22Rv1 (cell line): Measurements from ENCODE around the gene GYS1.
A peak's percentile ranks its signal among the peaks of the same experiment; 100 is the strongest.

Experiments
- H3K27ac ChIP-seq: fragments of 450-650 bp; 2 replicates; pipeline ENCODE4 v1.5.1; 2017
- CTCF ChIP-seq: fragments of 450-650 bp; IDR thresholded peaks from 2 replicates; pipeline ENCODE4 v1.5.1; 2017; ENCODE audit warnings: mild to moderate bottlenecking
- ZFX ChIP-seq: fragments of 450-650 bp; IDR thresholded peaks from 2 replicates; pipeline ENCODE4 v1.6.1; 2017; ENCODE audit warnings: antibody characterized with exemption, borderline replicate concordance

Gene GYS1

GRCh38 chr19:49022116-49022515, 29.0 kb upstream of the GYS1 start:
- TF ChIP-seq ZFX (no peak), CTCF (no peak)

GRCh38 chr19:49020931-49021895, 28.1 kb upstream of the GYS1 start:
- no peak for TF ChIP-seq CTCF
- TF ChIP-seq ZFX = no peak
- H3K27ac ChIP-seq = no peak overlapping the region

More at GRCh38 chr19:49022116-49022515, 29.0 kb upstream of the GYS1 start:
- no peak overlapping the region for H3K27ac ChIP-seq

DNA sequence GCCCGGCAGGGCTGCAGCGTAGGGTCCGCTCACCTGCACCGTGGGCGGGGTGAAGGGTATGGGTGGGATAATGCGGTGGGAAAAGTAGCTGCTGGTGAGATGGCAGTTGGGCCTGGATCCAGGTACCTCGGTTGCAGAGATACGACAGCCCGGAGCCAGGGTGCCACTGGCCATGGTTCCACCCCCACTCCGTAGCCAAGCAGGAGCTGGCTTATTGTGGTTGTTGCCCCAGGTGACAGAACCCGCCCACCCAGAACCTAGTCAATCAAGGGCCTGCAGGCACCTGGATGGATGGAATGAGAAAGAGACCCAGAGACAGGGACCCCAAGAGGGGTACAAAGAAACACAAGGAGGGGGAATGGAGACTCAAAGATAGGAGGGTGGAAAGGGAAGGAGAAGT, 27.2 kb upstream of the GYS1 start:
- no peak overlapping the region for H3K27ac ChIP-seq
- TF ChIP-seq CTCF = no peak
- TF ChIP-seq ZFX = no peak

- TF ChIP-seq CTCF = peak; percentile 45
- no peak for TF ChIP-seq ZFX
- peak overlapping the region; percentile 87 for H3K27ac ChIP-seq
These were observed 26.3 kb upstream of the GYS1 start for GRCh38 chr19:49019242-49019932.

- peak overlapping the region; percentile 87 for H3K27ac ChIP-seq
These were observed 25.5 kb upstream of the GYS1 start for GRCh38 chr19:49018388-49019241.

- H3K27ac ChIP-seq = peak overlapping the region; percentile 87
- TF ChIP-seq ZFX (no peak), CTCF (peak; percentile 80)
These were observed 24.7 kb upstream of the GYS1 start for GRCh38 chr19:49017666-49018351.
